NCI-H2081 treated with DMSO at 0.1 percent for 48 hours (cell line): Measurements from ENCODE around the gene SLC7A9.
"Not testable (repeated sequence)": the region's sequence is repeated elsewhere in the genome, so short reads cannot be mapped to it uniquely, and the experiment has no call there.

Source experiments
- DNase-seq: peaks from one replicate; lab custom pipeline; 2025; lab: John Stamatoyannopoulos, UW

SLC7A9 gene

DNA sequence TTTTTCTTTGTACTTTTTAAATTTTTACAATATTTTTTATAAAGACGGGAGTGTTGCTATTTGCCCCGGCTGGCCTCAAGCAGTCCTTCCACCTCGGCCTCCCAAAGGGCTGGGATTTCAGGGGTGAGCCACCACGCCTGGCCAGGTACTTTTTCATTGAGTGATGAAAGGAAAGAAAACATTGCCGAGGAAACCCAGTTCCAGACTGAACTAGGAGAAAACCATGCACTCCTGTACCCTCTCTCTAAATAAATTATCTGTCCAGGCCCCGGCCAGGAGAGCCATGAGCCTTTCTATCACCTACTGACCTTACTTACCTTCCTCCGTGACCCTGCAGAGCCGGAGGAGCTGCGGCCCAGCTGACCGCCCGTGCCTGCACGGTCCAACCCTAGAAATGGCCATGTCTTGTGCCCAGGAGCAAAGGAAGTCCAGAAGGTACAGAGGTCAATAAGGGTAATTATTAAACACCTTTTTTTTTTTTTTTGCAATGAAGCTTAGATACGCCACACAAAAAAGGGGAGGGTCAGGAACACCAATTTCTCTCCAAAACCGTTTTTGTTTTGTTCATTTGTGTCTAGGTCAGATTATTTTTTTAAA is at the start of gene SLC7A9:
Gene SLC7A9, minus strand, starts transcription at position 399 of the 597 bp plus-strand sequence. CDS start 1,233 bp downstream, outside the sequence.
- no peak for DNase-seq

- no peak for DNase-seq
Observed at GRCh38 chr19:32919365-32919764, 49.8 kb upstream of the SLC7A9 start.

GRCh38 chr19:32917616-32917996 is 48.0 kb upstream of the SLC7A9 start:
- no peak for DNase-seq

GRCh38 chr19:32916969-32917615 is 47.5 kb upstream of the SLC7A9 start:
- DNase-seq: no peak

DNA sequence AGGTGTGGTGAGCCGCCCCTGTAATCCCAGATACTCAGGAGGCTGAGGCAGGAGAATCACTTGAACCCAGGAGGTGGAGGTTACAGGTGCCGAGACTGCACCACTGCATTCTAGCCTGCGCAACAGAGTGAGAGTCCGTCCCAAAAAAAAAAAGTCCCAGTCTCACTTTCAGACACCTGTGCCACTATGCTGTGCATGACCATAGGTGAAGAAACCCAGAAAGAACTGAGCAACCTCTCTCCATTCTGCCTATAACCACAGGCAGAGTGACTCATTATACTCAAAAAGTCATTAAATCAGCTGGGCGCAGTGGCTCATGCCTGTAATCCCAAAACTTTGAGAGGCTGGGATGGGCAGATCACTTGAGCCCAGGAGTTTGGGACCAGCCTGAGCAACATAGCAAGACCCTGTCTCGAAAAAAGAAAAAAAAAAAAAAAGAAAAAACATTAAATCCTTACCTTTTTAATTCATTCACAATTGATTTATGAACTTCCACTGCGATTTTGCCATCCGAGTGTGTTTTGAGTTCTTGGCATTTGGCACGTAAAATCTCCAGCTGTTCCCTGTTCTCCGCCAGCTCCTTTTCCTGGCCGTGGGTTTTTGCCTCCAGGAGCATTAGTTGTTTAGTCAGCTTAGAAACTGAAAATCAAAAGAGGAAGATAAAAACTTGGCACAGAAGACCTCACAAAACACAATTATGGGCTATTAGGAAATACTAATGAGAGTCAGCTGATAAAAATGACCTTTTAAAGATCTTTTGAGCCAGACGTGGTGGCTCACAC is 45.5 kb upstream of the SLC7A9 start:
- DNase-seq: no peak

GRCh38 chr19:32911467-32911866 is 41.9 kb upstream of the SLC7A9 start:
- no peak for DNase-seq

- DNase-seq: no peak
Observed at GRCh38 chr19:32910874-32911273, 41.3 kb upstream of the SLC7A9 start.

GRCh38 chr19:32910094-32910493 is 40.5 kb upstream of the SLC7A9 start:
- no peak for DNase-seq

DNA sequence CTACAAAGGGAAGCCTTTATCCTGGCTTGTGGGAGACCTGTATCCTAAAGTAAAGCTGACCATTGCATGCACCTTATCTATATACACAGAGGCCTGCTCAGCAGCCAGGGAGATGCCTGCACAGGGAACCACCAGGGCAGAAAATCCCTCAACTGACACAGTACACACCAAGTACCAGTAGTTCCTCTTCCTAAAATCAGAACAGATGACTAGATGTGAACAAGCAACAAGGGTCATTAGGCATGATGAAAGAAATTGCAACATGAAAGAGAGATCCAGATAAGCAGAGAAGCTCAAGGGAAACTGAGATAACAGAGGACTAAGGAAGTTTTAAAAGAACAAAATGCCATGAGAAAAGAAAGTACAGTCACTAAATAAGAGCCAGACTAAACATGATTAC is 39.7 kb upstream of the SLC7A9 start:
- DNase-seq: no peak

- no peak for DNase-seq
Observed at GRCh38 chr19:32908641-32909190, 39.1 kb upstream of the SLC7A9 start.

DNA sequence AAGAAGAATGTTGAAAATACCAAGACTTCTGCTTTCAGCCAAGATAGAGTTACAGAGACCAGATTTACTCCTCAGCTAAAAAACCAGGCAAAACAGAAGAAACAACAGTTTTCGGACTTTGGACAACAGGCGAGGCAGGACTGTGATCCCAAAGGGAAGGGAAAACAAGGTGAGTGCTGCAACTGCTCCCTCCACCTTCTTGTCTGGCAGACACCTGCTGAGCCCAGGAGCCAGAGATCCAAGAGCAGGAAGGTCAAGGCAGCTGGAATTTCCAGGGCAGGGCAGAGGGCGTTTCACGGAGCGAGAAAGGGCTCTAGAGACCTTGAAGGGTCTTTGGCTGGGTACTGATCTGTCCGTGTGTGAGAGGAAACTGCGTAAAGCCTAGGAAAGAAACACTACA is 32.9 kb upstream of the SLC7A9 start:
- no peak for DNase-seq

DNA sequence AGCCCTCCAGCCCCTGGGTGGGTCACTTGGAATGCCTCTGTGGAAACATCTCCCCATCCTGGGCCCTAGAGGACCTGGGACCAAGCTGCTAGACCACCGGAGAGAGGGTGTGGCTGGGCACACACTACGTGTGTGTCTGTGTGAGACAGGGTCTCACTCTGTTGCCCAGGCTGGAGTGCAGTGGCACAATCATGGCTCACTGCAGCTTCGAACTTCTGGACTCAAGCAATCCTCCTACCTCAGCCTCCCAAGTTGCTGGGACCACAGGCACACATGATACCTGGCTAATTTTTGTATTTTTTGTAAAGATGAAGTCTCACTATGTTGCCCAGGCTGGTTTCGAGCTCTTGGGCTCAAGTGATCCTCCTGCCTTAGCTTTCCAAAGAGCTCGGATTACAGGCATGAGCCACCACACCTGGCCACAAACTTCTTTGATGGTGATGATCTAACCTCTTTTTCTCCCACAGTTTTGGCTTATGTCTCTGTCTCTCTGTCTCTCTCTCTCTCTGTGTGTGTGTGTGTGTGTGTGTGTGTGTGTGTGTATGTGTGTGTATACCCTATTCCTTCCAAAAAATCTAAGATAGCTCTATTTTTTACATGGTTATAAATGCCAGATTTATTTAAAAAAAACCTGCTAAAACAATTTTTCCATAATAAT is 32.1 kb upstream of the SLC7A9 start:
- no peak for DNase-seq

DNA sequence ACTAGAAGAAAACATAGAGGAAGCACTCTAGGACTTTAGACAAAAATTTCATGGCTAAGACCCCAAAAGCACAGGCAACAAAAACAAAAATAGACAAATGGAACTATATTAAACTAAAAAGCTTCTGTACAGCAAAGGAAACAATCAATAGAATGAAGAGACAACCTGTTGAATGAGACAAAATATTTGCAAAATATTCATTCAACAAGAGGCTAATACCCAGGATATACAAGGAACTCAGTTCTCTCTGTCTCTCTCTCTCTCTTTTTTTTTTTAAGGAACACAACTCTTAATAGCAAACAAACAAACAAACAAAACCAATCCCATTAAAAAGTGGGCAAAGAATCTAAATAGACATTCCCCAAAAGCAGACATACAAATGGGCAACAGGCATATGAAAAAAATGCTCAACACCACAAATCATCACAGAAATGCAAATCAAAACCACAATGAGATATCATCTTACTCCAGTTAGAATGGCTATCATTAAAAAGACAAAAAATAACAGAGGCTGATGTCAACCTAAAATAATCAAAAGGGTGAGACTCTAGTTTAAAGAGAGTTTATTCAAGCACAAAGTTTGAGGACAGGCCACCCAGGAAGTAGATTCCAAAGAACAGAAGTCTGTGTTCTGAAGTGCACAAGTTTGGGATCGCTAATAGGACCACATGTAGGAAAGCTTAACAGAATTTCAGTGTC is 27.1 kb upstream of the SLC7A9 start:
- no peak for DNase-seq

- no peak for DNase-seq
Observed at GRCh38 chr19:32895384-32895783, 25.8 kb upstream of the SLC7A9 start.

DNA sequence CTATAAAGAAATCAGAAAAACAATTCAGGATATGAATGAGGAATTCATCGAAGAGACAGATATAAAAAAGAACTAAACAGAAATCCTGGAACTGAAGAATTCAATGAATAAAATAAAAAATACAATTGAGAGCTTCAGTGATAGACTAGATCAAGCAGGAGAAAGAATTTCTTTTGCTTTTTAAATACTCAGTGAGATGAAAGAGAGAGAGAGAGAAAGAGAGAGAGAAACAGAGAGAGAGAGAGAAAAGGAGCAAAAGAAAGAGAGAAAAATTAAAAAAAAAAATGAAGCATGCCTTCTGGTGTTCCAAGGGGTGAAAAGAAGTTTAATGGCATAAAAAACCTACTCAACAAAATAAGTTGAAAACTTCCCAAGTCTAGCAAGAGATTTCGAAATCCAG is 22.0 kb upstream of the SLC7A9 start:
- DNase-seq: no peak

- DNase-seq: no peak
Observed at GRCh38 chr19:32890841-32891240, 21.3 kb upstream of the SLC7A9 start.

DNA sequence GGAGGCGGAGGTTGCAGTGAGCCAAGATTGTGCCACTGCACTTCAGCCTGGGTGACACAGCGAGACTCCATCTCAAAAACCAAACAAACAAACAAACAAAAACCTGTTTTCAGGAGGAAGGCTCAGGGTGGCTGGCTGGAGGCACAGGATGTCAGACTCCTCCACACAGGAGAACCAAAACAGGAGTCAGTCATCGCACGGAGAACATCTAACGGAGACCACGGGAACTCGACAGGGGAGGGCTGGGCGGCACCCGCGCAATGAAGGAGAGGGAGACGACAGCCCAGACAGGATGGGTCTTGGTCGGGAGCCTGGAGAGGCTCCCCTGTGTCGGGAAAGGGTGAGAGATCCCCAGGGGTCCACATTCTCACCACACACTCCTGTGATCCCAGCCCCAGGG is 20.8 kb upstream of the SLC7A9 start:
- no peak for DNase-seq

DNA sequence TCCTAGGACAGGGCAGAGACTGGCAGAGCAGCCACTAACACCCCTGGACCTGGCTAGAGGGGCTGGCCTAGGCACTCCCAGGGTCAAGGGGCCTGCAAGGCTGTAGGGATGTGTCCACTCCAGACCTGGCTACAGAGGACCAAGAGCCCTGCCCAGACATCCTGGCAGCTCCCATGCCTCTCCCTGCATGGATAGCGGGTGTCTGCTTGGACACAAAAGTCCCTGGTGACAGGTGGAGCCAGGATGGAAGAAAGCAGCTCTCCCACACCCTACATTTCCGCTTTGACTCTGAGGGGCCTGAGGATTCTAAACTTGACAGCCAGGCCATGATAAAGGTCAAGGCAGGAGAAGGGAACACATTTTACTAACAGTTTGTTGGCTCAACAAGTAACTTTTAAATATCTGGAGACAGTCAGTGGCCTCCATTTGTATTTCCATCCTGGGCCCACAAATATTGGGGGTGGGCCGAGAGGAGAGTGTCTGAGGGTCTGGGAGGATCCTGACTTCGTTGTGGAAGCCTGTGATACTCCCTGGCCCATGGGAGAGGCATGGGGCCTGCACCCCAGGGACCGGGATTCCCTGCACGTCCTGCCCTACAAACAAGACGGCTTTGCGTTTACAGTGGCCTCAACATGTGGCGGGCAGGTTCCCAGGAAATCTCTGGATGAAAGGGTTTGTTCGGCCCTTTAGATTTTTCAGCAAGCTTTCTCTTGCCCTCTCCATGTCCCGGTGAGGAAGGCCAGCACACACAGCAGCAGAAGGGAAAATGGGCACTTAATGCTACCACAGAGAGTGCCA is 19.8 kb upstream of the SLC7A9 start:
- no peak for DNase-seq

- DNase-seq: no peak
Observed at GRCh38 chr19:32887572-32888215, 18.1 kb upstream of the SLC7A9 start.

DNA sequence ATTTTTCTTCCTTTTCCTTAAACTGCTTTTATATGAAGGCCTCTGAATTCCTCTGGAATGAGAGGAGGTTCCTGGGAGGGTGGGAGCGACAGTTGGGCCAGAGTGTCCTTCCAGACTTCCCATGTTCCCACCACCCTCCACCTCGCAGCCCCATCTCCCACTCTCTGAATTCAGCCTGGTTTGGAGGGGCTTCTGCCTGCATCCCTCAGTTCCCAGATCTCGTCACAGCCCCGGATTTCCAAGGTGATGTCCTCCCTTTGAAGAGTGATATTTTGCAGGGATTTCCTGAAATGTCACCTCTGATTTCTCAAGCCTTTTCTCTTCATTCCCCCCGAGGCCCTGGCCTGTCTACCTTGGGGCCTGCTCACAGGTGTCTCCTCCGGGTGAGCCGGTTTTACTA is 16.7 kb upstream of the SLC7A9 start:
- no peak for DNase-seq

DNA sequence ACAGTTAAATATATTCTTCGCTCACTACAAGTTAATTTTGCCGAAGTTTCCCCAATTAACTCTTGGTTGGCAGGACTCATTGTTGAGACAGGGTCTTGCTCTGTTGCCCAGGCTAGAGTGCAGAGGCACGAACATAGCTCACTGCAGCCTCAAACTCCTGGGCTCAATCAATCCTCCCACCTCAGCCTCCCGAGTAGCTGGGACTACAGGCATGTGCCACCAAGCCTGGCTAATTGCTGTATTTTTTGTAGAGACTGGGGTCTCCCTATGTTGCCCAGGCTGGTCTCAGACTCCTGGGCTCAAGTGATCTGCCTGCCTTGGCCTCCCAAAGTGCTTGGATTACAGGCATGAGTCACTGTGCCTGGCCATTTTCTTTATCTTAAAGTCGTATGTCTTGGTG is 15.7 kb upstream of the SLC7A9 start:
- DNase-seq: not testable (repeated sequence)
